Ascending aorta (tissue), 2 donors: ENCODE measurements around the gene SMAP2. TPM values are rescaled to one million over a fixed set of nuclear protein-coding genes. Genes with fewer than 3 reads are reported as not detected.
A peak's percentile ranks its signal among the peaks of the same experiment; 100 is the strongest.

Experiments
- DNase-seq, 2 donors: peaks; one replicate each; pipeline ENCODE4 v3.0.0-alpha.2; 2019; ENCODE audit warnings: low spot score in 2 of 2
- H3K27ac ChIP-seq, 2 donors: fragments of 200-600 bp; sonication (generic); one replicate each; pipeline ENCODE4 v1.5.1; 2016 to 2017; ENCODE audit warnings: mild to moderate bottlenecking in 1 of 2
- H3K27me3 ChIP-seq: fragments of 200-600 bp; sonication (generic); one replicate; pipeline ENCODE4 v1.5.1; 2017
- H3K36me3 ChIP-seq, 2 donors: fragments of 200-600 bp; sonication (generic); one replicate each; pipeline ENCODE4 v1.5.1; 2016
- H3K4me1 ChIP-seq, 2 donors: fragments of 200-600 bp; sonication (generic); one replicate each; pipeline ENCODE4 v1.5.1; 2016 to 2017; ENCODE audit warnings: mild to moderate bottlenecking in 1 of 2
- H3K4me3 ChIP-seq, 2 donors: fragments of 200-600 bp; sonication (generic); one replicate each; pipeline ENCODE4 v1.5.1; 2016 to 2017; ENCODE audit warnings: mild to moderate bottlenecking in 1 of 2
- H3K9me3 ChIP-seq, 2 donors: fragments of 200-600 bp; sonication (generic); one replicate each; pipeline ENCODE4 v1.5.1; 2016
- CTCF ChIP-seq, 3 experiments: fragments of 200-600 bp in 2 of 3; fragments of 450-650 bp in 1 of 3; sonication (generic) in 2 of 3; IDR thresholded peaks; one replicate each; pipeline ENCODE4 v1.5.1; 2016 to 2019; ENCODE audit warnings: antibody characterized with exemption in 3 of 3, mild to moderate bottlenecking in 1 of 3, moderate library complexity in 1 of 3
- intact Hi-C: fragments of 100-400 bp; cut with DNase I; formaldehyde crosslinking; loops from one replicate; pipeline ENCODE4 v1.15.1; 2023
- total RNA-seq: library from RNA; depleted of rRNA; stranded (reverse); fragments of >200 nt; gene quantifications from one replicate; pipeline ENCODE4 v1.1.0, GENCODE V29; 2016

The SMAP2 gene
- total RNA-seq, 1 donor from 2014 or later, result 33.5 TPM

GRCh38 chr1:40389871-40390560 is 16.5 kb downstream of the SMAP2 start:
- H3K27me3 ChIP-seq, result no peaks in the 10 kb centered on the region
- H3K4me1 ChIP-seq, result peaks cover 0 to 6% of the 10 kb centered on the region in 2 donors
- peaks cover 0 to 4% of the 10 kb centered on the region in 2 donors for H3K36me3 ChIP-seq
- peak overlapping the region; percentile 50 to 64 for H3K27ac ChIP-seq
- no peak for TF ChIP-seq CTCF (IDR thresholded peaks at IDR 0.05)
- intact Hi-C loops, result no loop called here
- no peak for DNase-seq
- no peaks in the 10 kb centered on the region for H3K9me3 ChIP-seq
- H3K4me3 ChIP-seq, result no peak overlapping the region

GRCh38 chr1:40390857-40391256 is 17.3 kb downstream of the SMAP2 start:
- Histone ChIP-seq H3K27me3 (no peaks in the 10 kb centered on the region), H3K27ac (peak overlapping the region; percentile 50 to 64), H3K36me3 (peaks cover 0 to 4% of the 10 kb centered on the region in 2 donors), H3K4me1 (peaks cover 0 to 6% of the 10 kb centered on the region in 2 donors), H3K4me3 (no peak overlapping the region), H3K9me3 (no peaks in the 10 kb centered on the region)
- no peak for DNase-seq
- intact Hi-C loops, result no loop called here
- no peak for TF ChIP-seq CTCF (IDR thresholded peaks at IDR 0.05)

GRCh38 chr1:40391688-40392145 is 18.2 kb downstream of the SMAP2 start:
- H3K4me1 ChIP-seq, result peaks cover 0 to 6% of the 10 kb centered on the region in 2 donors
- no peak overlapping the region for H3K4me3 ChIP-seq
- no peak for DNase-seq
- peaks cover 0 to 4% of the 10 kb centered on the region in 2 donors for H3K36me3 ChIP-seq
- no peaks in the 10 kb centered on the region for H3K27me3 ChIP-seq
- H3K9me3 ChIP-seq, result no peaks in the 10 kb centered on the region
- H3K27ac ChIP-seq, result peak overlapping the region in 1 of 2 donors; percentile 4
- intact Hi-C loops, result no loop called here
- no peak for TF ChIP-seq CTCF (IDR thresholded peaks at IDR 0.05)

- no peaks in the 10 kb centered on the region for H3K27me3 ChIP-seq
- no peaks in the 10 kb centered on the region for H3K9me3 ChIP-seq
- H3K27ac ChIP-seq, result peak overlapping the region in 1 of 2 donors; percentile 4
- DNase-seq, result no peak
- H3K4me1 ChIP-seq, result peaks cover 0 to 9% of the 10 kb centered on the region in 2 donors
- TF ChIP-seq CTCF (IDR thresholded peaks at IDR 0.05), result no peak
- H3K36me3 ChIP-seq, result peaks cover 0 to 4% of the 10 kb centered on the region in 2 donors
- intact Hi-C loops, result no loop called here
- no peak overlapping the region for H3K4me3 ChIP-seq
These were observed 18.7 kb downstream of the SMAP2 start for GRCh38 chr1:40392221-40392620.

- no peak for DNase-seq
- intact Hi-C loops, result no loop called here
- peaks cover 0 to 4% of the 10 kb centered on the region in 2 donors for H3K36me3 ChIP-seq
- TF ChIP-seq CTCF (IDR thresholded peaks at IDR 0.05), result no peak
- peaks cover 0 to 9% of the 10 kb centered on the region in 2 donors for H3K4me1 ChIP-seq
- H3K9me3 ChIP-seq, result no peaks in the 10 kb centered on the region
- no peaks in the 10 kb centered on the region for H3K27me3 ChIP-seq
- H3K4me3 ChIP-seq, result no peak overlapping the region
- peak overlapping the region in 1 of 2 donors; percentile 11 for H3K27ac ChIP-seq
These were observed 19.6 kb downstream of the SMAP2 start for GRCh38 chr1:40393173-40393572.
